Activated naive CD8-positive, alpha-beta T cell treated with anti-CD3 and anti-CD28 coated beads for 36 hours (primary cell): ENCODE data around the gene HSPB8. TPM values are rescaled to one million over a fixed set of nuclear protein-coding genes. Genes with fewer than 3 reads are reported as not detected.

ENCODE experiments used
- DNase-seq: peaks from one replicate; pipeline ENCODE4 v3.0.0; 2021
- H3K27ac Mint-ChIP-seq: one replicate; pipeline ENCODE4 v1.8.0; 2022; ENCODE audit warnings: mild to moderate bottlenecking, moderate library complexity, mixed read lengths
- H3K27me3 Mint-ChIP-seq: one replicate; pipeline ENCODE4 v1.8.0; 2022; ENCODE audit warnings: mild to moderate bottlenecking, mixed read lengths
- H3K36me3 Mint-ChIP-seq: one replicate; pipeline ENCODE4 v1.8.0; 2021; ENCODE audit warnings: mild to moderate bottlenecking, mixed read lengths
- H3K4me1 Mint-ChIP-seq: one replicate; pipeline ENCODE4 v1.8.0; 2021; ENCODE audit warnings: mixed read lengths
- H3K4me3 Mint-ChIP-seq: one replicate; pipeline ENCODE4 v1.8.0; 2022; ENCODE audit warnings: mild to moderate bottlenecking, moderate library complexity, mixed read lengths
- H3K9me3 Mint-ChIP-seq: one replicate; pipeline ENCODE4 v1.8.0; 2022; ENCODE audit warnings: mixed read lengths
- total RNA-seq, 2 experiments: library from RNA; stranded (reverse); gene quantifications; one replicate each; pipeline ENCODE4 v1.2.3, GENCODE V29; 2021

HSPB8 gene
- not detected for total RNA-seq

GRCh38 chr12:119178544-119179334, at the start of gene HSPB8:
TSS of gene HSPB8 (plus strand) at chr12:119178931. CDS start at chr12:119179313, 382 bp downstream.
- H3K27me3 Mint-ChIP-seq, result peaks cover 37% of the 10 kb centered on the region
- no peak for DNase-seq
- H3K9me3 Mint-ChIP-seq, result no peaks in the 10 kb centered on the region
- H3K4me1 Mint-ChIP-seq, result no peaks in the 10 kb centered on the region
- no peak within 1 kb of the TSS for H3K4me3 Mint-ChIP-seq
- H3K27ac Mint-ChIP-seq, result no peak within 1 kb of the TSS
- no peaks in the 10 kb centered on the region for H3K36me3 Mint-ChIP-seq

- Mint-ChIP-seq H3K4me3 (no peak overlapping the region), H3K36me3 (no peaks in the 10 kb centered on the region), H3K9me3 (peaks cover 11% of the 10 kb centered on the region), H3K27me3 (no peaks in the 10 kb centered on the region), H3K4me1 (no peaks in the 10 kb centered on the region), H3K27ac (no peak overlapping the region)
- DNase-seq, result no peak
Measured at GRCh38 chr12:119129827-119130434, 48.8 kb upstream of the HSPB8 start.

GRCh38 chr12:119130523-119130922, 48.2 kb upstream of the HSPB8 start:
- Mint-ChIP-seq H3K27ac (no peak overlapping the region), H3K27me3 (no peaks in the 10 kb centered on the region), H3K4me3 (no peak overlapping the region)

GRCh38 chr12:119134284-119135072, 44.3 kb upstream of the HSPB8 start:
- Mint-ChIP-seq H3K4me1 (no peaks in the 10 kb centered on the region), H3K27me3 (no peaks in the 10 kb centered on the region), H3K27ac (no peak overlapping the region), H3K4me3 (no peak overlapping the region), H3K36me3 (no peaks in the 10 kb centered on the region), H3K9me3 (peaks cover 11% of the 10 kb centered on the region)
- DNase-seq, result no peak

More at GRCh38 chr12:119130523-119130922, 48.2 kb upstream of the HSPB8 start:
- DNase-seq, result no peak
- Mint-ChIP-seq H3K4me1 (no peaks in the 10 kb centered on the region), H3K9me3 (peaks cover 11% of the 10 kb centered on the region), H3K36me3 (no peaks in the 10 kb centered on the region)

GRCh38 chr12:119136811-119137410, 41.8 kb upstream of the HSPB8 start:
- H3K36me3 Mint-ChIP-seq, result no peaks in the 10 kb centered on the region
- no peak overlapping the region for H3K27ac Mint-ChIP-seq
- H3K9me3 Mint-ChIP-seq, result peaks cover 7% of the 10 kb centered on the region
- peaks cover 6% of the 10 kb centered on the region for H3K27me3 Mint-ChIP-seq
- no peaks in the 10 kb centered on the region for H3K4me1 Mint-ChIP-seq
- DNase-seq, result no peak
- H3K4me3 Mint-ChIP-seq, result no peak overlapping the region

GRCh38 chr12:119139448-119139847, 39.3 kb upstream of the HSPB8 start:
- no peak for DNase-seq
- Mint-ChIP-seq H3K9me3 (no peaks in the 10 kb centered on the region), H3K27ac (no peak overlapping the region), H3K4me1 (no peaks in the 10 kb centered on the region), H3K4me3 (no peak overlapping the region), H3K36me3 (no peaks in the 10 kb centered on the region), H3K27me3 (peaks cover 17% of the 10 kb centered on the region)

GRCh38 chr12:119145367-119145766, 33.4 kb upstream of the HSPB8 start:
- H3K4me1 Mint-ChIP-seq, result no peaks in the 10 kb centered on the region
- no peak overlapping the region for H3K4me3 Mint-ChIP-seq
- no peaks in the 10 kb centered on the region for H3K9me3 Mint-ChIP-seq
- H3K27ac Mint-ChIP-seq, result no peak overlapping the region
- peaks cover 32% of the 10 kb centered on the region for H3K27me3 Mint-ChIP-seq
- no peak for DNase-seq
- H3K36me3 Mint-ChIP-seq, result no peaks in the 10 kb centered on the region

- Mint-ChIP-seq H3K27ac (no peak overlapping the region), H3K36me3 (no peaks in the 10 kb centered on the region), H3K4me1 (no peaks in the 10 kb centered on the region), H3K9me3 (peaks cover 3% of the 10 kb centered on the region), H3K4me3 (no peak overlapping the region), H3K27me3 (peaks cover 36% of the 10 kb centered on the region)
- DNase-seq, result no peak
Measured at GRCh38 chr12:119147847-119148448, 30.8 kb upstream of the HSPB8 start.

GRCh38 chr12:119149270-119149669, 29.5 kb upstream of the HSPB8 start:
- H3K27me3 Mint-ChIP-seq, result peaks cover 40% of the 10 kb centered on the region
- H3K36me3 Mint-ChIP-seq, result no peaks in the 10 kb centered on the region
- peaks cover 7% of the 10 kb centered on the region for H3K4me1 Mint-ChIP-seq
- peaks cover 7% of the 10 kb centered on the region for H3K9me3 Mint-ChIP-seq
- H3K27ac Mint-ChIP-seq, result no peak overlapping the region
- no peak for DNase-seq
- H3K4me3 Mint-ChIP-seq, result no peak overlapping the region

GRCh38 chr12:119151445-119152026, 27.2 kb upstream of the HSPB8 start:
- H3K27ac Mint-ChIP-seq, result no peak overlapping the region
- H3K36me3 Mint-ChIP-seq, result no peaks in the 10 kb centered on the region
- peaks cover 10% of the 10 kb centered on the region for H3K9me3 Mint-ChIP-seq
- DNase-seq, result no peak
- H3K27me3 Mint-ChIP-seq, result peaks cover 37% of the 10 kb centered on the region
- H3K4me1 Mint-ChIP-seq, result peaks cover 7% of the 10 kb centered on the region
- no peak overlapping the region for H3K4me3 Mint-ChIP-seq

GRCh38 chr12:119153477-119154434, 25.0 kb upstream of the HSPB8 start:
- no peaks in the 10 kb centered on the region for H3K36me3 Mint-ChIP-seq
- H3K27ac Mint-ChIP-seq, result no peak overlapping the region
- peaks cover 7% of the 10 kb centered on the region for H3K4me1 Mint-ChIP-seq
- H3K4me3 Mint-ChIP-seq, result no peak overlapping the region
- DNase-seq, result no peak
- H3K27me3 Mint-ChIP-seq, result peaks cover 38% of the 10 kb centered on the region
- peaks cover 10% of the 10 kb centered on the region for H3K9me3 Mint-ChIP-seq

GRCh38 chr12:119154435-119154818, 24.3 kb upstream of the HSPB8 start:
- Mint-ChIP-seq H3K27ac (no peak overlapping the region), H3K4me3 (no peak overlapping the region), H3K9me3 (peaks cover 10% of the 10 kb centered on the region), H3K4me1 (peaks cover 7% of the 10 kb centered on the region), H3K27me3 (peaks cover 38% of the 10 kb centered on the region), H3K36me3 (no peaks in the 10 kb centered on the region)
- DNase-seq, result no peak

- no peak for DNase-seq
- peaks cover 9% of the 10 kb centered on the region for H3K9me3 Mint-ChIP-seq
- H3K36me3 Mint-ChIP-seq, result no peaks in the 10 kb centered on the region
- peaks cover 7% of the 10 kb centered on the region for H3K4me1 Mint-ChIP-seq
- peaks cover 35% of the 10 kb centered on the region for H3K27me3 Mint-ChIP-seq
- no peak overlapping the region for H3K4me3 Mint-ChIP-seq
- H3K27ac Mint-ChIP-seq, result no peak overlapping the region
Measured at GRCh38 chr12:119156401-119157044, 22.2 kb upstream of the HSPB8 start.
